ENCODE measurements around the gene CDHR2.
"Not testable (repeated sequence)": the region's sequence is repeated elsewhere in the genome, so short reads cannot be mapped to it uniquely, and the experiment has no call there.

The CDHR2 gene

DNA sequence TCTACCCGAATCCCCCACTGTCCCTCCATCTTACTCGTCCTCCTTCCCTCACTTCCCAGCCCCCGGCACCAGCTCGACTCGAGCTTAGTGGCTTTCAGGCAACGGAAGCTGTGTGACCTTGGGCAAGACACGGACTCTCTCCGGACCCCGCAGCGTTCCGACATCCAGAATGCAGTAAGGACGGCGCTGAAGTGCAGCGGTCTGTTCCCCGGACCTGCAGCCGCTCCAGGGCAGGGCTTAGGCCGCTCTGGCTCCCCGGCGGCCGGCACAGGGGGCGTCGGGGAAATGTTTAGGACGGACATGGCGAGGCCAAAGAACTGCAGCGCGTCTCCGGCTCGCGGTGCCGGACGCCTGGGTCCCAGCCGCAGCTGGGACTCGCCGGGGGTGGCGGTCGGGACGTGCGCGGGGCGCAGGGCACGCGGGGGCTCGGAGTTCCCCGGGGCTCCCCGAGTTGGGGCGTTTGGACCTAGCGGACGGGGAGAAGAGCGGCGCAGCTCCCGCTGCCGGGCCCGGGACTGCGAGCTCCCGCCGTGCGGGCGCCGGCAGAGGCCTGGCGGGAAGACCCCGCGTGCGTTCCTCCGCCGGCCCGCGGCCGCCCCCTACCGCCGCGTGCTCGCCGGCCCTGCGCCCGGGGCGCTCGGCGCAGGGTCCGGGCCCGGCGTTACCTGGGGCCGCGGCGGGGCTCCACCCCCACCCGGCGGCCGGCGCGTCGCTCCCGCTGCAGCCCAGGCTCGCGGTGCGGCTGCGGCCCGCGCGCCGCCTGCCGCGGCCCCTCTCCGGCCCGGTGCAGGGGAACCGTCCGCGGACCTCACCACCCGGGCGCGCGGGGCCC is 6.3 kb upstream of the CDHR2 start:
- FAIRE-seq = no peak

- FAIRE-seq = no peak
Observed at GRCh38 chr5:176543428-176544182, 5.5 kb upstream of the CDHR2 start.

DNA sequence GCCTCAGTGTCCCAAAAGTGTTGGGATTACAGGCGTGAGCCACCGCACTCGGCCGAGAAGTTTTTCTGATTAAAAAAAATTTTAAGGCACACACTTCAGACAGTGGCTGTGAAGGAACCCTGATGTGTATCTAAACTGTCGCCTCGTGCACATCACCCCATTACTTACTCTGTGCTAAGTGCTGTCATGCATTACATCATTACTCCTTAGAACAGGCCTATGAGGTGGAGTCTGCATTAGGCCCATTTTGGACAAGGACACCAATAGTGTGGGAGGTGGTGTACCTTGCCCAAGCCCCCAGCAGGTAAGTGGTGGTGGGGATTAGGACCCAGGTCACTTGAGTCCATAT is 3.8 kb upstream of the CDHR2 start:
- no peak for FAIRE-seq

DNA sequence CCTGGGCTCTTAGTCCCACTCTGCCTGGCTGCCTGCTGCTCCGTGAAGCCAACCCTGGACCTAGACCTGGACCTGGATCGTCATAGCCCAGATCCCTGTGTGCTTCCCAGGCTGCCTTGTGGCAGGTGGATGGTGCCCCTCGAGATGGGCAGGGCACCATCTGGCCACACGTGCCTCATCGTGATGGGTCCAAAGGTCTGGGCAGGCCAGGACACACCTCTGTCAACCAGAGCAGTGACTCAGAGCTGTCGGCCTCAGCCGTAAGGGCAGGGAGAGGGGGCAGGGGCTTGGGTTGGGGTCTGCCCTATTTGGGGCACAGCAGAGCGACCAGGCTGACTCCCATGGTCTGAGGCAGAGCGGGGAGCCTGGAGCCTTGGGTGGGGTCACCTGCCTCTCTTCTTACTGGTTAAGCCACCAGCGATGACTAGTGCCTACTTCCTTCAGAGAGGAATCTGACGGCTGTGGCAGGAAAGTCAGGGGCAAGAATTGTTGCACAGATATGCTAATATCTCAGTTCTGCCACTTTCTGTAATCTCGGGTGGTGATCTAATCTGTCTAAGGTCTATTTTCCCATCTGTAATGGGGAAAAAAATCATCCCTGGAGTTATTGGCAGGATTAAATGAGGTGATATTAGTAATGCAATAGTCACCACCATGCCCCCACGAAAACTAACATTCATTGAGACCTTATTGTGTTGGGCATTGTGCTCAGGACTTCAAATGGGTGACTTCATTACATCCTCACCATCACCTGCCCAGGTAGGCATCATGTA is 3.2 kb upstream of the CDHR2 start:
- FAIRE-seq = no peak

DNA sequence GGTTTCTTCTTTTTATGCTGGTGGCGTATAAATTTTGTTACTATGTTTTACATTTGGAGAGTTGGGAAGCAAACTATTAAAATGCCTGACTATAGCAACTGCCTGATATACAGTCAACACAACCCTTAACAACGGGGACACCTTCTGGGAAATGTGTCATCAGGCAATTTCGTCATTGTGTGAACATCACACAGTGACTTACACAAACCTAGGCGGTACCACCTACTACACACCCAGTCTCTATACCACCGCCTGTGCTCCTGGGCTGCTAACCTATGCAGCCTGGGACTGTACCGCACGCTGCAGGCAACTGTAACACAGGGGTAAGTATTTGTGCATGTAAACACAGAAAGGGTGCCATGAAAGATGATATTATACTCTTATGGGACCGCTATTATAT is 1.3 kb upstream of the CDHR2 start:
- no peak for FAIRE-seq

- FAIRE-seq = no peak
Observed at GRCh38 chr5:176549871-176550270, 729 bp downstream of the CDHR2 start.

- no peak for FAIRE-seq
Observed at GRCh38 chr5:176550275-176550831, 1.2 kb downstream of the CDHR2 start.

GRCh38 chr5:176550937-176551336 is 1.8 kb downstream of the CDHR2 start:
- not testable (repeated sequence) for FAIRE-seq

DNA sequence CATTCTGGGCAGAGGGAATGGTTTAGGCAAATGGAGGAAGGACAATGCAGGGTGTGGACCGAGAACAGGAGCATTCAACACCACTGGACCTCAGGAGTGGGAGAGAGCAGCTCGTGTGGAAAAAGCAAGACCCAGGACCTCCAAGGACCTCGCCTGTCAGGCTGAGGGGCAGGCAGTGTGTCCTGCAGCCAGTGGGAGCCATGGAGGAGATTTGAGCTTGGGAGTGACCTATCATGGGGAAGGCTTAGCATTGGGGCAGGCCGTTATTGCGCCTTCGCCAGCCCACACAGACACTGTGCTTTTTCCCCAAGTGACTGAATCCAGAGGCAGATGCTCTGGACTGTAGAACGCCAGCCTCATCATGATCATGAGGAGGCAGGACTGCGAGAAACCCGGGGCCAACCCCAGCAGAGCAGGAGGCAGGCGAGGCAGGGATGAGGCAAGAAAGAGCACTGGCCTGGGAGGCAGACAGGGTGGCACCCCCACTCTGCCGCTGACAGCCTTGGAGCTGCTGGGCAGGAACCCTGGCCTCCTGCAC is 3.3 kb downstream of the CDHR2 start:
- FAIRE-seq = no peak

- no peak for FAIRE-seq
Observed at GRCh38 chr5:176553260-176554085, 4.3 kb downstream of the CDHR2 start.

GRCh38 chr5:176557846-176558245 is 8.7 kb downstream of the CDHR2 start:
- no peak for FAIRE-seq

GRCh38 chr5:176559683-176560082 is 10.5 kb downstream of the CDHR2 start:
- no peak for FAIRE-seq

- FAIRE-seq = no peak
Observed at GRCh38 chr5:176560364-176560763, 11.2 kb downstream of the CDHR2 start.

DNA sequence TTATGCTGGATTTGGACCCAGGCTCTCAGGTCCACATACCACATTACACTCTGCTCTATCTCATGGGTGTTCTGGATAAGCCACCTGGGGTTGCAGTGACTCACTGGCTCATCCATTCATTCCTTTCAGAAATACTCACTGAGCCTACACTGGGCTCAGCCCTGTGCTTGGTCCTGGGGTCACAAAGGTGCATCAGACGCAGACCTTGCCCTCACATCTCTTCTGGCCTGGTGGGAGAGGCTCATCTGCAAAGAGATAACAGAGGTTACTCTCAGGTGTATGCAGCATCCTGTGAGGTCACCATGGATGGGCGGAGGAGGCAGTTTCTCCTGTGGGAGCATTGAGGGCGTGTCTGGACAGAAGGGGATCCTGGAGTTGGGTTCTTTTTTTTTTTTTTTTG is 12.1 kb downstream of the CDHR2 start:
- FAIRE-seq = no peak

DNA sequence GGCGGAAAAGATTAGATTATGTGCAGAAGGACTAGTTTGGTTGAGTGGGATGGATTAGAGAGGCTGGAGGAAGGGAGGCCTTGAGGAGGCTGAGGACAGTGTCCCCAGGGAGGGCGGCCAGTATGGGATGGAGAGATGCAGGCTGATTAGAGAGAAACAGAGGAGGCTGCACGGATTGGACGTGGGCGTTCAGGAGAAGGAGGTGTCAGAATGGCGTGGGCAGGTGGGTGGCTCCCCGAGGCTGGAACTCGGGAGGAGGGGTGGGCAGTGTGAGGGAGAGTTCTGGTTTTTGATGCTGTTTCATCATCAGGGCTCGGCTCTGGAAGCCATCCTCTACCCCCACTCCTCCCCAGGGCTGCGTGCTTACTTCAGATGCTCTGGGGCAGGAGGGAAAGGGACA is 13.0 kb downstream of the CDHR2 start:
- FAIRE-seq = no peak

GRCh38 chr5:176564002-176564401 is 14.9 kb downstream of the CDHR2 start:
- FAIRE-seq = no peak

DNA sequence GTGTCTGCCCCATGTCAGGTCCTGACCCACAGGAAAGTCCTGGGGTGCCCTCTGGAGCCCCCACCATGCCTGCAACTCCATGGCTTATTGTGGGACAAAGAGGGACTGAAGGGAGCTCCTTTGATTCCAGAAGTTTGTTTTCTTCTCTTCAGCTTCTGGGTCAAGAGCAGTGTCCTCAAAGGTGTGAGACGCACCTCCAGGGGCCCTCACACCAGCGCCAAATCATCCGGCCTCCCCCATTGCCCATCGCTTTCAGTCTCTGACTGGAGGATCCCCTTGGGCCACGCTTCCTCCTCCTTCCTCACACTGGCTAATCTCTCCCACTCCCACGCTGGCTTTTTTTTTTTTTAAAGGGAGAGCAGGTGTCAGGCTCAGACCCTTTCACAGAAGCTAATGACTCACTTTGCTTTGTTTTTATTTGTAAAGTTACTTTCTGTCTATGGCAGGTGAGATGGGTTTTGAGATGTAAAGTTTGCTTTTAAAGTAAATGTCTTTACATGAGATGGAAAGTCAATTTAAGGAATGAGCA is 16.7 kb downstream of the CDHR2 start:
- no peak for FAIRE-seq

- FAIRE-seq = no peak
Observed at GRCh38 chr5:176568657-176569056, 19.5 kb downstream of the CDHR2 start.

DNA sequence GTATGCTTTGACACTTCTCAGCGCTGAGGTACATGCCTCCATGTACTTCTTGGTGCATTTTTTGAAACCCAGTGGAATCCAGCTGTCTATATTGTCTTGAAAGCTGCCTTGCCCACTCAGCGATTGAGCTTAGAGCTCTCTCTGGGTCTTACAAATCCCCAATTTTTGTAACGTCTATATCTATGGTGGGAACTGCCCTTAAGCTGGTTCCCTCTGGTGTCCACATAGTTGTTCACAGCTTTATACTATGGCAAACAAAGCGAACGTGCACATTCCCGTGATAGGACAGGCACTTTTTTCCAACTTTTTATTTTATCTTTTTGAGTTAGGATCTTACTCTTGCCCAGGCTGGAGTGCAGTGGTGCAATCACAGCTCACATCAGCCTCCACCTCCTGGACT is 20.9 kb downstream of the CDHR2 start:
- FAIRE-seq = no peak

DNA sequence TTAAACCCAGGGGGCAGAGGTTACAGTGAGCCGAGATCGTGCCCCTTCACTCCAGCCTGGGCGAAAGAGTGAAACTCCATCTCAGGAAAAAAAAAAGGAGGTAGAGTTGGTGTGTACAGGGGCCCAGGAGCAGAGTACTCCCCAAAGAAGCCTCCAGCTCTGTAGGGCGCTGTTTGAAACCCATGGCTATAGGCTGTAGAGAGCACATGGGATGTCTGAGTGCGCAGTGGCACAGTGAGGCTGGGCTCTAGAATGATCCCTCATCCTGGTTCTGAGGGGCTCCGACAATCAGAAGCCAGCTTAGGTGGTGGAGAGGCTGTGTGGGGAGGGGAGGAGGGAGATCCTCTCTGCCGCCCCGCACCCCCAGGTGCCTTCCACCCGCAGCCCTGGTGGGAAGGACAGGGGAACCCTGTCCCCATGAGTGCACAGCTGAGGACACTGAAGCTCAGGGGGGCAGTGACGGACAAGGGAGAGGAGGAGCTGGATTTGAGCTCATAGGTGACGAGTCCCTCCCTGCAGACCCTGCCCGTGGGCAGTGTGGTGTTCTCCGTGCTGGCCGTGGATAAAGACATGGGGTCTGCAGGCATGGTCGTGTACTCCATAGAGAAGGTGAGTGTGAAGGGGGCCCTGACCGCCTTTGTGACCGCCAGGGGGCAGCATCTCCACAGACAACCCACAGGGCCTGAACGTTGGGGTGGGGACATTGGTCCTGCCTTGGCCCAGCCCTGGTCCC is 24.6 kb downstream of the CDHR2 start:
- no peak for FAIRE-seq

DNA sequence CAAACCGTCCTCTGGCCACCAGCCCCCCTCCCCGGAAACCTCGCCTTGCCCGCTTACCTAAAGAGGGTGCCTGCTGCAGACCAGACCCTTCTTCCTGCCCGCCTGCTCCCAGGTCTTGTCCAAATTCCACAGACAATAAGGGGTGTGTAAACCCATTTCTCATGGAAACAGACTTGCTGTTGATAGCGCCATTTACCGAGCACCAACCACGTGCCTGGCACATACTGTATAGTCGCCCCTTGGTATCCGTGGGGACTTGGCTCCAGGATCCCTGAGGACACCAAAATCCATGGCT is 25.1 kb downstream of the CDHR2 start:
- FAIRE-seq = no peak

Measured in TTC549 (cell line).